ENCODE measurements around the gene ALDH1L1. TPM values are rescaled to one million over a fixed set of nuclear protein-coding genes. Genes with fewer than 3 reads are reported as not detected.

ALDH1L1 gene
- total RNA-seq, 1 experiment from 2014 or later, result 0.41 TPM

DNA sequence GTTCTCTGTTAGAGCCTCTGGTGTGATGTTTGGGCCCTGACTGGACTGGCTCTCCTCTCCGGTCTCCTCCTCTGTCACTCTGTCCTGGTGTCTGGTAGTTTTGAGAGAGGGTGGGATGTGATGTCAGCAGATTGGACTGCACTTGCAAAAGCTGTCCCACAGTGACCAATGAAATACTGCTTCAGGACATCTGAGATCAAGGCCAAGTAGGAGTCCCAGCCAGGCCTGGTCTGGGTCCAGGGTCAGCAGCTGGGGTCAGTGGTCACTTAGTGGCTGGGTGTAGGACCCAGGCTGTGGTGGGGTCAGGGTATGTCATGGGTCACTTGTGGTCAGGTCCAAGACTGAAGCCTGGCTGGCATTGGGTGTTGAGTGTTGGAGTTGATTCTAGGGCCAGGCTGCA lies 20.9 kb downstream of the ALDH1L1 start:
- BruUV-seq (replicated peaks), result no TSS peak
- intact Hi-C loops (cut with micrococcal nuclease; ENCODE audit: unreplicated experiment), result no loop called here
- CTCF ChIA-PET, result no interaction called here

DNA sequence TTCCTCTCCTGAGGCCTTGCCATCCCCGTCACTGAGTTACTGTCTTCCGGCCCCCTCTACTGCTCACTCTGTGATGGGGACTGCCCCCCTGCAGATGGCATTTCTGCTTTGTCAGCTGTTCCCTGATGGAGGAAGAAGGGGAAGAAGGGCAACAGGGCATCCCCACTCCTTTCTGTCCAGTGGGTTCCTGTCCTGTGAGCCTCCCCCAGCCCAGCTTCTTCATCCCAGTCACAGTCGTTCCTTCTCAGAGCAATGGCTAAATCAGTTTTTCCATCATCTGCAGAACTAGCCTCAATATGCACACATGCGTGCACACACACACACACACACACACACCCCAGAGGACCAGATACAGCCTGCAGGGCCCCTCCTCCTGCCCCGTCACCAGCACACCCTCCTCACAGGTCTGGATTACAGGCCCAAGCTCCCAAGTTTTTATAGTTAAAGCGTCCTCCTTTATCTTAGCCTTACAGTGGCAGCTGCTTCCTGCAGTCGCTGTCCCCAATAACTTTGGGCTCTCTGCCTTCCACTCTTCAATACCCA lies 21.4 kb downstream of the ALDH1L1 start:
- no peak for DNase-seq
- Histone ChIP-seq H3K4me3 (ENCODE audit: low read depth, low read length) (no peak overlapping the region), H3K9me3 (no peaks in the 10 kb centered on the region; the same call in 1 of the 2 replicates), H3K36me3 (ENCODE audit: control insufficient read depth, insufficient read depth, low read length) (no peaks in the 10 kb centered on the region), H3K27me3 (replicated peaks; ENCODE audit: control insufficient read depth, insufficient read depth, low read length) (no peaks in the 10 kb centered on the region), H3K4me1 (no peaks in the 10 kb centered on the region)
- Mint-ChIP-seq H3K4me1 (ENCODE audit: low read depth, unreplicated experiment) (no peaks in the 10 kb centered on the region), H3K4me3 (ENCODE audit: unreplicated experiment) (no peak overlapping the region), H3K27me3 (ENCODE audit: insufficient read depth, unreplicated experiment) (peaks cover 7% of the 10 kb centered on the region), H3K9me3 (ENCODE audit: unreplicated experiment) (peaks cover 9% of the 10 kb centered on the region), H3K27ac (ENCODE audit: unreplicated experiment) (no peak overlapping the region), H3K36me3 (ENCODE audit: insufficient read depth, unreplicated experiment) (no peaks in the 10 kb centered on the region)
- ChIA-PET POLR2A (no interaction called here), CTCF (no interaction called here)
- BruUV-seq (replicated peaks), result no TSS peak
- TF ChIP-seq CTCF (IDR thresholded peaks at IDR 0.05; ENCODE audit: insufficient read depth in 1 of 2, low read depth in 1 of 2, low read length in 1 of 2, severe bottlenecking in 1 of 2, unreplicated experiment in 1 of 2), result no peak
- intact Hi-C loops (cut with micrococcal nuclease; ENCODE audit: unreplicated experiment), result no loop called here

More for the DNA sequence above, 20.9 kb downstream of the ALDH1L1 start:
- no peak overlapping the region for H3K4me3 Mint-ChIP-seq (ENCODE audit: unreplicated experiment)
- H3K4me1 ChIP-seq, result no peaks in the 10 kb centered on the region
- no peaks in the 10 kb centered on the region for H3K36me3 Mint-ChIP-seq (ENCODE audit: insufficient read depth, unreplicated experiment)
- H3K9me3 ChIP-seq, result no peaks in the 10 kb centered on the region; the same call in 1 of the 2 replicates
- H3K9me3 Mint-ChIP-seq (ENCODE audit: unreplicated experiment), result peaks cover 9% of the 10 kb centered on the region
- no peak overlapping the region for H3K4me3 ChIP-seq (ENCODE audit: low read depth, low read length)
- H3K4me1 Mint-ChIP-seq (ENCODE audit: low read depth, unreplicated experiment), result no peaks in the 10 kb centered on the region
- H3K27ac Mint-ChIP-seq (ENCODE audit: unreplicated experiment), result no peak overlapping the region
- H3K27me3 ChIP-seq (replicated peaks; ENCODE audit: control insufficient read depth, insufficient read depth, low read length), result no peaks in the 10 kb centered on the region
- no peaks in the 10 kb centered on the region for H3K36me3 ChIP-seq (ENCODE audit: control insufficient read depth, insufficient read depth, low read length)
- POLR2A ChIA-PET, result no interaction called here
- no peak for TF ChIP-seq CTCF (IDR thresholded peaks at IDR 0.05; ENCODE audit: insufficient read depth in 1 of 2, low read depth in 1 of 2, low read length in 1 of 2, severe bottlenecking in 1 of 2, unreplicated experiment in 1 of 2)
- peaks cover 7% of the 10 kb centered on the region for H3K27me3 Mint-ChIP-seq (ENCODE audit: insufficient read depth, unreplicated experiment)
- DNase-seq, result no peak

DNA sequence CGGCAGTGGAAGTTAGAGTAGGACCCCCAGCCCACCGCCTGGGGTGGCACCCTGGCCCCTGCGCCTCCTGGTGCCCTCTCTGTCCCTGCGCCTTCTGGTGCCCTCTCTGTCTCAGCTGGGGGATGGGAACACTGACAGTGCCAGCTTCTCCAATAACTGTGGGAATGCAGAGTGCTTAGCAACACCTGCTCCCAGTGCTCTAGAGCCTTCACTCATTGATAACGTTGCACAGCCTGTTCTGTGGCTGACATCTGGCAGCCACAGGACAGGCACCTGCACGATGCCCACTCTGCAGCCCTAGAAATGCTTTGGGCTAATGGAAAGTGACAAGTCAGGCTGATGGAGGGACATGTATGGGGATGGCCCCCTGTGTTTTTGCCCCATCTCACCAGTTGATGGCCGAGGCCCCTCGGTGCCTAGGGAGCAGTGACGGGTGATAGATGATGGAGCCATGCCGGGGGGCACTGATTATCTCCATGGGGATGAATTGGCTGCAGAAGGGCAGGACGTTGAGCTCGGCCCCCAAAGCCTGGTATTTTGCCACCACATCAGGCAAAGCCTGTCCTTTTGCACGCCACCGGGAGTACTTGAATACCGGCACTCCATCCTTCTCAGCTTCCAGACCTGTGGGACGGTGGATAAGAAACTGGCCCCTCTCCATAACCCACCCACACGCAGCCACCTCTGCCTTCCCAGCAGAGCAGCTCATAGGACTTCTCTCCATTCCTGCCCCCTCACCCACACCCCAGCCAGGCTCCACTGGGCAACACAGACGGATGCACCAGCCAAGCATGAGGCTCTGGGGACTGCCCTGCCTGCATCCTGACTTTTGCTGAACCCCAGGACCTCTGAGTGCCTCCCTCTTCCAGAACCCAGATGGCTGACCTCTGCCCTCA lies 22.1 kb downstream of the ALDH1L1 start:
- no TSS peak for BruUV-seq (replicated peaks)
- intact Hi-C loops (cut with micrococcal nuclease; ENCODE audit: unreplicated experiment), result no loop called here
- Mint-ChIP-seq H3K27ac (ENCODE audit: unreplicated experiment) (no peak overlapping the region), H3K9me3 (ENCODE audit: unreplicated experiment) (peaks cover 9% of the 10 kb centered on the region), H3K27me3 (ENCODE audit: insufficient read depth, unreplicated experiment) (peaks cover 7% of the 10 kb centered on the region), H3K36me3 (ENCODE audit: insufficient read depth, unreplicated experiment) (no peaks in the 10 kb centered on the region), H3K4me3 (ENCODE audit: unreplicated experiment) (no peak overlapping the region), H3K4me1 (ENCODE audit: low read depth, unreplicated experiment) (no peaks in the 10 kb centered on the region)
- Histone ChIP-seq H3K4me3 (ENCODE audit: low read depth, low read length) (no peak overlapping the region), H3K4me1 (no peaks in the 10 kb centered on the region), H3K9me3 (no peaks in the 10 kb centered on the region; the same call in 1 of the 2 replicates), H3K27me3 (replicated peaks; ENCODE audit: control insufficient read depth, insufficient read depth, low read length) (no peaks in the 10 kb centered on the region), H3K36me3 (ENCODE audit: control insufficient read depth, insufficient read depth, low read length) (no peaks in the 10 kb centered on the region)
- POLR2A ChIA-PET, result no interaction called here
- CTCF ChIA-PET, result no interaction called here
- no peak for DNase-seq
- TF ChIP-seq CTCF (IDR thresholded peaks at IDR 0.05; ENCODE audit: insufficient read depth in 1 of 2, low read depth in 1 of 2, low read length in 1 of 2, severe bottlenecking in 1 of 2, unreplicated experiment in 1 of 2), result no peak

Data from Caco-2 (cell line).